ENCODE data around the gene EFEMP1.

EFEMP1 gene

GRCh38 chr2:55923091-55923981, at the start of gene EFEMP1:
TSS of gene EFEMP1 (minus strand) at chr2:55923782. CDS start at chr2:55922440, 1,342 bp downstream.
- TF ChIP-seq CTCF (conservative IDR thresholded peaks at IDR 0.05; ENCODE audit: low read length): no peak
- H3K4me3 ChIP-seq (ENCODE audit: low read length): peak within 1 kb of the TSS; percentile 71
- DNase-seq (ENCODE audit: low read depth): peak; percentile 40

DNA sequence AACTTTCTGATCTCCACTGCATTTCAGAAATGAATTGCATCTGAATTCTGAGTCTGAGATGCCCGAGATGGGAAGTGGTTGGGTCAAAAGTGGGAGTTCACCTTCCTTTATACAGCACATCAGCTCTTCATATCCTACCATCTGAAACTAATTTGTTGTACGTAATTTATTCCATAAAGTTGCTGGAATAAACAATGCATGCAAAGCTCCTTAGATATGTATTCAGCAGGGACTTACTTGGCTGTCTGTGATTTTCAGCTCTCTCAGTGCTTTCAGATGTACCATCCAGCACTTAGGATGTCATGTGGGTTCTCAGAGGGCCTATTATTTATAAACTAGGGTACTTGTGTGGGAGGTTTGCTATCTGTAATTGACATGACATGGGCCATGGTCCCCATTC, 46.9 kb upstream of the EFEMP1 start:
- no peak for TF ChIP-seq CTCF (conservative IDR thresholded peaks at IDR 0.05; ENCODE audit: low read length)
- H3K4me3 ChIP-seq (ENCODE audit: low read length): no peak overlapping the region
- DNase-seq (ENCODE audit: low read depth): peak; percentile 40

- TF ChIP-seq CTCF (conservative IDR thresholded peaks at IDR 0.05; ENCODE audit: low read length): no peak
- DNase-seq (ENCODE audit: low read depth): peak; percentile 21
- no peak overlapping the region for H3K4me3 ChIP-seq (ENCODE audit: low read length)
Observed at GRCh38 chr2:55968941-55969340, 45.4 kb upstream of the EFEMP1 start.

DNA sequence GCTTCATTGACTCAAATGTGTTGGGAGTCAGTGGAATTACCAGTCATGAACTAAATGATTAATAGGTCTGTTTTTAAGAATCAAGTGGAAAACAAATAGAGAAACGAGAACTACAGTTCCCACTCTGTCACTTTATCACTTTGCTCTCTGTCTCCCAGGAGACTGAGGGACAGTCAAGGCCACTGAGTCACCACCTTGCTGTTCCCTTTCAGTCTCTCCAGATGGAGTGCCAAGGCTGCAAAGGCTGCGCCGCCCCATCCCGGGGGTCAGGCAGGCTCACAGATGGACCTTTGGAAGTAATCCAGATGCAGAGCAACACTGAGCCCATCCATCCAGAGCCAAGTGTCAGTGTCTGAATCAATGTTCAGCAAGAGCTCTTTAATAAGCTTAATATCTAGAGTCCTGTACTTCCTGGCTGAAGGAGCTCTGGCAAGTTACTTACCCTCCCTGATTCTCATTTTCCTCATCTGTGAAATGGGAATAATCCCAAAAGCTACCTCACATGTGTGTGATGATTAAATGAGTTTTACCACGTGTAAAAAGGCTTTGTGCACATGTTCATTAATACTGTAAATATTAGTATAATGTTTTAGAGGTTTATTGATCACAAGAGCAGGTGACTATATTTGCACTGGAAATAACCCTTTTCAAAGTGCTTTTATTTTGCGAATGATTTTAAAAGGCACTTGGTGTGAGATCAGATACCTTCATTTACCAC, 43.0 kb upstream of the EFEMP1 start:
- no peak overlapping the region for H3K4me3 ChIP-seq (ENCODE audit: low read length)
- DNase-seq (ENCODE audit: low read depth): peak; percentile 21
- TF ChIP-seq CTCF (conservative IDR thresholded peaks at IDR 0.05; ENCODE audit: low read length): no peak

GRCh38 chr2:55965966-55966365, 42.4 kb upstream of the EFEMP1 start:
- DNase-seq (ENCODE audit: low read depth): peak; percentile 18
- no peak overlapping the region for H3K4me3 ChIP-seq (ENCODE audit: low read length)
- TF ChIP-seq CTCF (conservative IDR thresholded peaks at IDR 0.05; ENCODE audit: low read length): no peak

GRCh38 chr2:55965276-55965675, 41.7 kb upstream of the EFEMP1 start:
- no peak for TF ChIP-seq CTCF (conservative IDR thresholded peaks at IDR 0.05; ENCODE audit: low read length)
- no peak overlapping the region for H3K4me3 ChIP-seq (ENCODE audit: low read length)
- no peak for DNase-seq (ENCODE audit: low read depth)
